HepG2 (cell line): ENCODE results near the gene SOWAHA. TPM values are rescaled to one million over a fixed set of nuclear protein-coding genes. Genes with fewer than 3 reads are reported as not detected.

Source experiments
- BORCS8-MEF2B ChIP-seq: sonication (generic); formaldehyde crosslinking; IDR thresholded peaks from 2 replicates; pipeline ENCODE4 v1.8.0; 2022; ENCODE audit warnings: mild to moderate bottlenecking, missing genetic modification reagents
- CHD2 ChIP-seq: IDR thresholded peaks from 2 replicates; pipeline ENCODE4 v1.6.1; 2011; ENCODE audit warnings: low read depth, low read length, improper control_type of control experiment
- FOXO4 ChIP-seq: sonication (generic); formaldehyde crosslinking; conservative IDR thresholded peaks from 2 replicates; pipeline ENCODE4 v1.8.1; 2023; ENCODE audit warnings: missing genetic modification reagents
- NPAS2 ChIP-seq: sonication (generic); formaldehyde crosslinking; IDR thresholded peaks from 2 replicates; pipeline ENCODE4 v1.8.0; 2022; ENCODE audit warnings: mild to moderate bottlenecking, missing genetic modification reagents, borderline replicate concordance
- RFX1 ChIP-seq: fragments of 450-650 bp; IDR thresholded peaks from 2 replicates; pipeline ENCODE4 v1.6.1; 2017
- RFX3 ChIP-seq: IDR thresholded peaks from 2 replicates; pipeline ENCODE4 v1.6.1; 2016; ENCODE audit warnings: missing biosample characterization, missing genetic modification reagents
- SETDB1 ChIP-seq: sonication (generic); formaldehyde crosslinking; IDR thresholded peaks from 2 replicates; pipeline ENCODE4 v1.5.1; 2020; ENCODE audit warnings: missing genetic modification reagents, mild to moderate bottlenecking, borderline replicate concordance
- STAG1 ChIP-seq: sonication (generic); formaldehyde crosslinking; IDR thresholded peaks from 2 replicates; pipeline ENCODE4 v1.4.0; 2020; ENCODE audit warnings: missing genetic modification reagents
- SYNCRIP ChIP-seq: fragments of 200-400 bp; formaldehyde crosslinking; IDR thresholded peaks from 2 replicates; pipeline ENCODE4 v1.6.1; 2018; ENCODE audit warnings: mild to moderate bottlenecking, low read depth, low read length; ENCODE audit not compliant: insufficient read depth
- TBX3 ChIP-seq: fragments of 450-650 bp; IDR thresholded peaks from 2 replicates; pipeline ENCODE4 v1.6.1; 2017; ENCODE audit warnings: antibody characterized with exemption, mild to moderate bottlenecking, inconsistent platforms, borderline replicate concordance
- YEATS4 ChIP-seq: sonication (generic); formaldehyde crosslinking; IDR thresholded peaks from 2 replicates; pipeline ENCODE4 v1.4.0; 2020; ENCODE audit warnings: missing genetic modification reagents, borderline replicate concordance
- YY1 ChIP-seq: IDR thresholded peaks from 2 replicates; pipeline ENCODE4 v1.6.1; 2011; ENCODE audit warnings: low read length, low read depth, moderate library complexity, mild to moderate bottlenecking; ENCODE audit not compliant: insufficient read depth, insufficient replicate concordance
- ZC3H4 ChIP-seq: sonication (generic); formaldehyde crosslinking; IDR thresholded peaks from 2 replicates; pipeline ENCODE4 v1.4.0; 2020; ENCODE audit warnings: missing genetic modification reagents, borderline replicate concordance
- ZNF333 ChIP-seq: sonication (generic); formaldehyde crosslinking; IDR thresholded peaks from 2 replicates; pipeline ENCODE4 v1.4.0; 2020; ENCODE audit warnings: mild to moderate bottlenecking, missing genetic modification reagents, borderline replicate concordance
- ZNF619 ChIP-seq: sonication (generic); formaldehyde crosslinking; IDR thresholded peaks from 2 replicates; pipeline ENCODE4 v1.4.0; 2020; ENCODE audit warnings: mild to moderate bottlenecking, missing genetic modification reagents
- polyA plus RNA-seq, 8 experiments: library from polyadenylated mRNA; depleted of rRNA in 3 of 8; stranded (reverse) in 7 of 8; unstranded in 1 of 8; fragments of >200 nt; fragmentation: Illumina TruSeq in 4 of 8; extraction: Trizol in 4 of 8; gene quantifications; 2 replicates each; pipeline versions ENCODE4 v1.2.1 to v1.2.3, GENCODE V29; 2011 to 2016; ENCODE audit warnings: low read depth in 4 of 8, missing spikeins in 1 of 8, mixed read lengths in 1 of 8; ENCODE audit not compliant: insufficient read depth in 1 of 8
- total RNA-seq, 5 experiments: library from RNA; depleted of rRNA; stranded (reverse); fragments of >200 nt; fragmentation: Illumina TruSeq; extraction: Trizol; gene quantifications; 2 replicates each; pipeline ENCODE4 v1.2.3, GENCODE V29; 2016; ENCODE audit warnings: low read depth in 1 of 5
- TF ChIP-seq, protein P1 (sequence below): sonication (generic); formaldehyde crosslinking; IDR thresholded peaks from 2 replicates; pipeline ENCODE4 v1.5.0; 2020; ENCODE audit warnings: mild to moderate bottlenecking, missing genetic modification reagents, moderate library complexity
- TF ChIP-seq, protein P2 (sequence below): sonication (generic); formaldehyde crosslinking; IDR thresholded peaks from 2 replicates; pipeline ENCODE4 v1.5.1; 2020; ENCODE audit warnings: mild to moderate bottlenecking, missing genetic modification reagents, moderate library complexity
- TF ChIP-seq, protein P3 (sequence below): IDR thresholded peaks from 2 replicates; pipeline ENCODE4 v1.6.1; 2016; ENCODE audit warnings: missing biosample characterization, missing genetic modification reagents, low read depth

SOWAHA gene
- total and polyA plus RNA-seq, 2 of the 13 experiments (the other 11 are each of a cell fraction or from before 2014, with no cell fraction given), result 0.95 to 1.9 TPM

- peak; percentile 86 for TF ChIP-seq YEATS4 (CRISPR knock-in tag)
- peak; percentile 76 for TF ChIP-seq STAG1 (CRISPR knock-in tag)
- TF ChIP-seq SETDB1 (CRISPR knock-in tag), result no peak
- no peak for TF ChIP-seq ZNF333
- TF ChIP-seq FOXO4, result no peak
- no peak for TF ChIP-seq SYNCRIP
- no peak for TF ChIP-seq RFX1
- TF ChIP-seq RFX3, result no peak
- TF ChIP-seq ZNF619 (CRISPR knock-in tag), result no peak
- TF ChIP-seq, protein P1, sequence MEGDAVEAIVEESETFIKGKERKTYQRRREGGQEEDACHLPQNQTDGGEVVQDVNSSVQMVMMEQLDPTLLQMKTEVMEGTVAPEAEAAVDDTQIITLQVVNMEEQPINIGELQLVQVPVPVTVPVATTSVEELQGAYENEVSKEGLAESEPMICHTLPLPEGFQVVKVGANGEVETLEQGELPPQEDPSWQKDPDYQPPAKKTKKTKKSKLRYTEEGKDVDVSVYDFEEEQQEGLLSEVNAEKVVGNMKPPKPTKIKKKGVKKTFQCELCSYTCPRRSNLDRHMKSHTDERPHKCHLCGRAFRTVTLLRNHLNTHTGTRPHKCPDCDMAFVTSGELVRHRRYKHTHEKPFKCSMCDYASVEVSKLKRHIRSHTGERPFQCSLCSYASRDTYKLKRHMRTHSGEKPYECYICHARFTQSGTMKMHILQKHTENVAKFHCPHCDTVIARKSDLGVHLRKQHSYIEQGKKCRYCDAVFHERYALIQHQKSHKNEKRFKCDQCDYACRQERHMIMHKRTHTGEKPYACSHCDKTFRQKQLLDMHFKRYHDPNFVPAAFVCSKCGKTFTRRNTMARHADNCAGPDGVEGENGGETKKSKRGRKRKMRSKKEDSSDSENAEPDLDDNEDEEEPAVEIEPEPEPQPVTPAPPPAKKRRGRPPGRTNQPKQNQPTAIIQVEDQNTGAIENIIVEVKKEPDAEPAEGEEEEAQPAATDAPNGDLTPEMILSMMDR (CRISPR knock-in tag), result peak; percentile 92
- peak; percentile 77 for TF ChIP-seq CHD2
- no peak for TF ChIP-seq BORCS8-MEF2B
- TF ChIP-seq TBX3, result peak; percentile 59; the same call in 1 of the 2 replicates
- no peak for TF ChIP-seq NPAS2 (CRISPR knock-in tag)
- TF ChIP-seq, protein P2, sequence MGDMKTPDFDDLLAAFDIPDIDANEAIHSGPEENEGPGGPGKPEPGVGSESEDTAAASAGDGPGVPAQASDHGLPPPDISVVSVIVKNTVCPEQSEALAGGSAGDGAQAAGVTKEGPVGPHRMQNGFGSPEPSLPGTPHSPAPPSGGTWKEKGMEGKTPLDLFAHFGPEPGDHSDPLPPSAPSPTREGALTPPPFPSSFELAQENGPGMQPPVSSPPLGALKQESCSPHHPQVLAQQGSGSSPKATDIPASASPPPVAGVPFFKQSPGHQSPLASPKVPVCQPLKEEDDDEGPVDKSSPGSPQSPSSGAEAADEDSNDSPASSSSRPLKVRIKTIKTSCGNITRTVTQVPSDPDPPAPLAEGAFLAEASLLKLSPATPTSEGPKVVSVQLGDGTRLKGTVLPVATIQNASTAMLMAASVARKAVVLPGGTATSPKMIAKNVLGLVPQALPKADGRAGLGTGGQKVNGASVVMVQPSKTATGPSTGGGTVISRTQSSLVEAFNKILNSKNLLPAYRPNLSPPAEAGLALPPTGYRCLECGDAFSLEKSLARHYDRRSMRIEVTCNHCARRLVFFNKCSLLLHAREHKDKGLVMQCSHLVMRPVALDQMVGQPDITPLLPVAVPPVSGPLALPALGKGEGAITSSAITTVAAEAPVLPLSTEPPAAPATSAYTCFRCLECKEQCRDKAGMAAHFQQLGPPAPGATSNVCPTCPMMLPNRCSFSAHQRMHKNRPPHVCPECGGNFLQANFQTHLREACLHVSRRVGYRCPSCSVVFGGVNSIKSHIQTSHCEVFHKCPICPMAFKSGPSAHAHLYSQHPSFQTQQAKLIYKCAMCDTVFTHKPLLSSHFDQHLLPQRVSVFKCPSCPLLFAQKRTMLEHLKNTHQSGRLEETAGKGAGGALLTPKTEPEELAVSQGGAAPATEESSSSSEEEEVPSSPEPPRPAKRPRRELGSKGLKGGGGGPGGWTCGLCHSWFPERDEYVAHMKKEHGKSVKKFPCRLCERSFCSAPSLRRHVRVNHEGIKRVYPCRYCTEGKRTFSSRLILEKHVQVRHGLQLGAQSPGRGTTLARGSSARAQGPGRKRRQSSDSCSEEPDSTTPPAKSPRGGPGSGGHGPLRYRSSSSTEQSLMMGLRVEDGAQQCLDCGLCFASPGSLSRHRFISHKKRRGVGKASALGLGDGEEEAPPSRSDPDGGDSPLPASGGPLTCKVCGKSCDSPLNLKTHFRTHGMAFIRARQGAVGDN (CRISPR knock-in tag), result peak; percentile 60; the same call in 1 of the 2 replicates
- TF ChIP-seq YY1, result peak; percentile 68
- no peak for TF ChIP-seq ZC3H4 (CRISPR knock-in tag)
- TF ChIP-seq, protein P3, sequence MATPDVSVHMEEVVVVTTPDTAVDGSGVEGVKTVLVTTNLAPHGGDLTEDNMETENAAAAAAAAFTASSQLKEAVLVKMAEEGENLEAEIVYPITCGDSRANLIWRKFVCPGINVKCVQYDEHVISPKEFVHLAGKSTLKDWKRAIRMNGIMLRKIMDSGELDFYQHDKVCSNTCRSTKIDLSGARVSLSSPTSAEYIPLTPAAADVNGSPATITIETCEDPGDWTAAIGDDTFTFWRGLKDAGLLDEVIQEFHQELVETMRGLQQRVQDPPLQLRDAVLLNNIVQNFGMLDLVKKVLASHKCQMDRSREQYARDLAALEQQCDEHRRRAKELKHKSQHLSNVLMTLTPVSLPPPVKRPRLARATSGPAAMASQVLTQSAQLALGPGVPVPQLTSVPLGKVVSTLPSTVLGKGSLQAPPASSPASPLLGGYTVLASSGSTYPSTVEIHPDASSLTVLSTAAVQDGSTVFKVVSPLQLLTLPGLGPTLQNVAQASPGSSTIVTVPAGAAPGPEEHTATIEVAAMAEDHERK (CRISPR knock-in tag), result no peak
Measured at GRCh38 chr5:132807163-132807838, 5.8 kb upstream of the SOWAHA start (continued).
